K562 (cell line): ENCODE results near the gene ZFAND2A. TPM values are rescaled to one million over a fixed set of nuclear protein-coding genes. Genes with fewer than 3 reads are reported as not detected.

Source experiments
- ATAC-seq: fragments of 200-7000 bp; cut with Tn5 transposase; 3 replicates; pipeline ENCODE4 v1.9.1; 2020; ENCODE audit warnings: moderate library complexity
- BruUV-seq: library from RNA; stranded (reverse); fragments of 400-500 nt; replicated peaks from 2 replicates; lab custom pipeline; 2021; lab: Mats Ljungman, UMichigan
- CTCF ChIA-PET: fragments of 300-600 bp; formaldehyde crosslinking; extraction: SDS; loops from one replicate; lab custom pipeline; 2021; ENCODE audit warnings: low intra/inter-chr PET ratio; lab: Yijun Ruan, JAX
- POLR2A ChIA-PET: fragments of 300-600, 350-650 bp; sonication (Branson Sonifier 250); formaldehyde crosslinking; extraction: SDS; loops from one replicate; lab custom pipeline; 2021; ENCODE audit warnings: antibody characterized with exemption, inconsistent platforms; lab: Yijun Ruan, JAX
- DNase-seq, 4 experiments: peaks; one replicate each; pipeline versions ENCODE4 v3.0.0 to v3.0.0-alpha.2; 2011 to 2018; ENCODE audit warnings: low spot score in 3 of 4, mixed read lengths in 3 of 4; ENCODE audit errors: extremely low read depth in 1 of 4
- FAIRE-seq: peaks from 2 replicates; lab custom pipeline; 2011; peaks lifted over from hg19 to GRCh38; lab: Jason Lieb, UNC
- H2AFZ ChIP-seq: 2 replicates; pipeline ENCODE4 v1.6.0; 2011; ENCODE audit warnings: low read depth, low read length, control low read depth, inconsistent platforms
- H3K27ac ChIP-seq: fragments of 200-600 bp; 3 replicates; pipeline ENCODE4 v1.8.0; 2011; ENCODE audit warnings: low read depth, mild to moderate bottlenecking, control low read depth, inconsistent platforms, low read length, moderate library complexity, mixed read lengths; ENCODE audit errors: extremely low read depth
- H3K27me3 ChIP-seq, 2 experiments: fragments of 300-600 bp in 1 of 2; 2 replicates in 1 of 2; 3 replicates in 1 of 2; pipeline versions ENCODE4 v1.6.0 to v1.8.0; 2011; ENCODE audit warnings: inconsistent platforms in 2 of 2, low read length in 2 of 2, mild to moderate bottlenecking in 1 of 2, mixed read lengths in 1 of 2, moderate library complexity in 1 of 2; ENCODE audit not compliant: control insufficient read depth in 2 of 2, insufficient read depth in 2 of 2
- H3K36me3 ChIP-seq: fragments of 300-600 bp; 3 replicates; pipeline ENCODE4 v1.8.0; 2011; ENCODE audit warnings: mild to moderate bottlenecking, low read length, inconsistent platforms; ENCODE audit not compliant: control insufficient read depth, insufficient read depth
- H3K4me1 ChIP-seq, 2 experiments: fragments of 200-600 bp in 1 of 2; replicated peaks in 1 of 2; 2 replicates in 1 of 2; 3 replicates in 1 of 2; pipeline versions ENCODE4 v1.5.1 to v1.8.0; 2011; ENCODE audit warnings: inconsistent platforms in 2 of 2, low read length in 2 of 2, mild to moderate bottlenecking in 1 of 2, mixed read lengths in 1 of 2, moderate library complexity in 1 of 2; ENCODE audit not compliant: control insufficient read depth in 2 of 2, insufficient read depth in 2 of 2
- H3K4me2 ChIP-seq: 2 replicates; pipeline ENCODE4 v1.6.1; 2011; ENCODE audit warnings: low read length, control low read depth, inconsistent platforms, mixed read lengths; ENCODE audit not compliant: insufficient read depth
- H3K4me3 ChIP-seq: fragments of 200-600 bp; sonication (generic), shearing (Covaris generic); 2 replicates; pipeline ENCODE4 v1.5.1; 2016; ENCODE audit warnings: control low read depth, inconsistent platforms
- H3K79me2 ChIP-seq: fragments of 200-600 bp; 3 replicates; pipeline ENCODE4 v1.8.0; 2011; ENCODE audit warnings: low read length, inconsistent platforms; ENCODE audit not compliant: control insufficient read depth, insufficient read depth
- H3K9ac ChIP-seq, 2 experiments: 2 replicates each; pipeline versions ENCODE4 v1.6.0 to v1.6.1; 2011; ENCODE audit warnings: low read depth in 2 of 2, low read length in 2 of 2, control low read depth in 1 of 2, inconsistent platforms in 1 of 2, mild to moderate bottlenecking in 1 of 2, mixed read lengths in 1 of 2; ENCODE audit not compliant: insufficient read depth in 1 of 2
- H3K9me1 ChIP-seq: one replicate; pipeline ENCODE4 v1.6.0; 2011; ENCODE audit warnings: inconsistent platforms, mild to moderate bottlenecking, low read length, moderate library complexity; ENCODE audit not compliant: control insufficient read depth, insufficient read depth
- H3K9me3 ChIP-seq: replicated peaks from 2 replicates; pipeline ENCODE4 v1.5.1; 2011; ENCODE audit warnings: low read depth, low read length, inconsistent platforms; ENCODE audit not compliant: control insufficient read depth, insufficient read depth
- H4K20me1 ChIP-seq: replicated peaks from 2 replicates; pipeline ENCODE4 v1.6.1; 2011; ENCODE audit warnings: low read length, inconsistent platforms, mixed read lengths; ENCODE audit not compliant: control insufficient read depth, insufficient read depth
- ASH1L ChIP-seq: fragments of 450-650 bp; IDR thresholded peaks from 2 replicates; pipeline ENCODE4 v1.6.1; 2018; ENCODE audit warnings: borderline replicate concordance, mild to moderate bottlenecking, low read depth; ENCODE audit not compliant: partially characterized antibody
- CTCFL ChIP-seq: IDR thresholded peaks from 2 replicates; pipeline ENCODE4 v1.6.1; 2011; ENCODE audit warnings: borderline replicate concordance, low read depth, mild to moderate bottlenecking, moderate library complexity, low read length; ENCODE audit not compliant: insufficient read depth, poor library complexity, severe bottlenecking
- EP400 ChIP-seq: fragments of 450-650 bp; IDR thresholded peaks from 2 replicates; pipeline ENCODE4 v1.6.1; 2017; ENCODE audit warnings: antibody characterized with exemption, mild to moderate bottlenecking, moderate library complexity
- HDAC3 ChIP-seq: fragments of 450-650 bp; IDR thresholded peaks from 2 replicates; pipeline ENCODE4 v1.6.1; 2018; ENCODE audit warnings: borderline replicate concordance, mild to moderate bottlenecking, moderate library complexity; ENCODE audit not compliant: partially characterized antibody
- HNRNPK ChIP-seq: fragments of 200-400 bp; formaldehyde crosslinking; IDR thresholded peaks from one replicate; pipeline ENCODE4 v1.6.1; 2018; ENCODE audit warnings: mild to moderate bottlenecking, low read depth, low read length; ENCODE audit not compliant: poor library complexity, severe bottlenecking
- KLF6 ChIP-seq: fragments of 250-450 bp; sonication (Bioruptor Pico); IDR thresholded peaks from 2 replicates; pipeline ENCODE4 v1.4.0; 2020; ENCODE audit warnings: mild to moderate bottlenecking, moderate library complexity, borderline replicate concordance
- NFIX ChIP-seq: fragments of 250-450 bp; sonication (Bioruptor Pico); IDR thresholded peaks from 2 replicates; pipeline ENCODE4 v1.4.0; 2020; ENCODE audit warnings: low read depth, mild to moderate bottlenecking, moderate library complexity
- RBM14 ChIP-seq: fragments of 200-400 bp; formaldehyde crosslinking; IDR thresholded peaks from 2 replicates; pipeline ENCODE4 v1.6.1; 2018; ENCODE audit warnings: low read depth, mild to moderate bottlenecking, low read length, moderate library complexity, borderline replicate concordance; ENCODE audit not compliant: insufficient read depth
- RFX1 ChIP-seq: fragments of 450-650 bp; IDR thresholded peaks from 2 replicates; pipeline ENCODE4 v1.6.1; 2016; ENCODE audit warnings: mild to moderate bottlenecking, moderate library complexity
- SIN3B ChIP-seq: fragments of 450-650 bp; IDR thresholded peaks from 2 replicates; pipeline ENCODE4 v1.6.1; 2017; ENCODE audit warnings: low read depth, mild to moderate bottlenecking, moderate library complexity
- U2AF2 ChIP-seq: fragments of 200-400 bp; formaldehyde crosslinking; optimal IDR thresholded peaks from 2 replicates; pipeline ENCODE3; 2017; ENCODE audit warnings: low read depth, mild to moderate bottlenecking, low read length
- ZBTB9 ChIP-seq: fragments of 450-650 bp; formaldehyde crosslinking; IDR thresholded peaks from 2 replicates; pipeline ENCODE4 v1.4.0; 2020; ENCODE audit warnings: mild to moderate bottlenecking, moderate library complexity
- ZKSCAN8 ChIP-seq: fragments of 200-800 bp; sonication (Bioruptor generic); IDR thresholded peaks from 2 replicates; pipeline ENCODE4 v1.6.1; 2016; ENCODE audit warnings: missing genetic modification characterization, missing compliant biosample characterization
- ZNF175 ChIP-seq: fragments of 200-800 bp; sonication (Bioruptor generic); IDR thresholded peaks from 2 replicates; pipeline ENCODE4 v1.6.1; 2016; ENCODE audit warnings: low read depth, mild to moderate bottlenecking, missing genetic modification characterization, missing compliant biosample characterization
- ZNF408 ChIP-seq: fragments of 250-450 bp; sonication (Bioruptor Pico); IDR thresholded peaks from 2 replicates; pipeline ENCODE4 v1.4.0; 2020; ENCODE audit warnings: low read depth, mild to moderate bottlenecking, moderate library complexity
- ZNF511 ChIP-seq: sonication (generic); formaldehyde crosslinking; IDR thresholded peaks from 2 replicates; pipeline ENCODE4 v1.8.0; 2022; ENCODE audit warnings: mild to moderate bottlenecking, missing genetic modification reagents
- ZNF764 ChIP-seq: fragments of 250-450 bp; sonication (Bioruptor Pico); IDR thresholded peaks from 2 replicates; pipeline ENCODE4 v1.4.0; 2020; ENCODE audit warnings: low read depth, mild to moderate bottlenecking, moderate library complexity
- ZNF77 ChIP-seq: fragments of 250-450 bp; sonication (Bioruptor Pico); IDR thresholded peaks from 2 replicates; pipeline ENCODE4 v1.5.0; 2020
- WGBS: fragments of 100-300 bp; shearing (Covaris generic); methylation state at CpG from one replicate; pipeline ENCODE4 v1.1.6; 2016; ENCODE audit warnings: low coverage, mixed read lengths; ENCODE audit not compliant: insufficient coverage; ENCODE audit errors: missing lambda C conversion rate; 5-methylcytosine and 5-hydroxymethylcytosine counted together
- in situ Hi-C: fragments of 300-500 bp; cut with MboI; formaldehyde crosslinking; loops from 4 replicates; pipeline ENCODE4 v1.15.0; 2018; ENCODE audit warnings: inconsistent platforms, mixed read lengths
- intact Hi-C: fragments of 100-400 bp; cut with micrococcal nuclease; formaldehyde crosslinking; loops from 2 replicates; pipeline ENCODE4 v1.14.2; 2022
- polyA plus RNA-seq, 8 experiments: library from polyadenylated mRNA; depleted of rRNA in 4 of 8; stranded (reverse) in 5 of 8; unstranded in 3 of 8; fragments of >200 nt; fragmentation: Nextera tagmentation in 2 of 8; fragmentation: Illumina TruSeq in 1 of 8; extraction: Ambion mirVana in 2 of 8; extraction: Trizol in 1 of 8; gene quantifications; 2 replicates each; pipeline versions ENCODE4 v1.2.1 to v1.2.3, GENCODE V29; 2011 to 2014; ENCODE audit warnings: inconsistent platforms in 1 of 8, missing spikeins in 1 of 8
- total RNA-seq, 7 experiments: library from RNA; depleted of rRNA in 6 of 7; stranded (reverse); fragments of >200 nt in 6 of 7; fragmentation: Illumina TruSeq in 2 of 7; extraction: Trizol in 2 of 7; gene quantifications; 2 replicates each; pipeline versions ENCODE4 v1.2.1 to v1.2.3, GENCODE V29; 2011 to 2021; ENCODE audit warnings: low replicate concordance in 1 of 7

Gene ZFAND2A
- total and polyA plus RNA-seq, 9 of the 15 experiments (the other 6 are each of a cell fraction or from before 2014, with no cell fraction given) = 16.8 to 56.8 (median 26.1) TPM

DNA sequence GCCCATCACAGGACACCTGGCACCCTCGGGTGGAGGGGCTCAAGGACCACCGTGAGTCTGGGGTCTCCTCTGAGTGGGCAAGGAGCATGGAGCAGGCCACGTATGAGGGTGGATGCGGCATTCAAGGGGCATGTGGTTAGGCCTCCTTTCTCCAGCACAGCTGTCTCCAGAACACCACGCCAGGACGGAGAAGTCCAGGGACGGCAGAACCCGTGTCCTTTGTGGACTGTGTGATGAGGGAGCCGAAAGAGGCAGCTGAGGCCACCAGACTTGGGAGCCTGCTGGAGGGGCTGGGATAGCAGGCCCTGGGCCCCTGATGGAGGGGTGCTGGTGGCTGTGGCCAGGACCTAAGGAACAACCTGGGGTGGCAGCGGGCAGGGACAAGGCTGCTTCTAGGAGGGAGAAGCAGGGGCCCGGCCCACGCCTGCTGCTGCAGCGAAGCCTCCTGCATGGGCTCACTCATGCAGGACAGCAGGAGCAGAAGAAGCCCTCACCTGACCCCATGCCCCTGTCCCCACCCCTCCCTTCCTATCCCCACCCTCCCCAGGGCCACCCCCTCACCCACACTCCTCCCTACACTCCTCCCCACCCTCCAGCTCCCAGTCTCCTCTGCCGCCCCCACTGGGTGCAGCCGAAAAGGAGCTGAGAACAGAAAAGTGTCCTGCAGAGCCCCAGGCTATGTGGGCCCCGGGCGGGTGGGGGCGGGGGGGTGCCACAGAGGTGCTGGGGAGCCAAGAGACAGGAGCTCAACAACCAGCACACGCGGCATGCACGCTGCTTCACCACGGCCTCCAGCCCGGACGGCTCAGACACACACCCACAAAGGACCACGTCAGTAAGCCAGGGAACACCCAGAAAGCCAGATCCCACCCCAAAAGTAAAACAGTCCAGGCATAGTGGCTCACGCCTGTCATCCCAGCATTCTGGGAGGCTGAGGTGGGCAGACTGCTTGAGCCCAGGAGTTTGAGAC is 29.7 kb downstream of the ZFAND2A start:
- ATAC-seq = no peak
- Histone ChIP-seq H3K79me2 (peaks cover 21% of the 10 kb centered on the region), H3K27me3 (no peaks in the 10 kb centered on the region), H3K4me2 (no peak overlapping the region), H3K9ac (peak overlapping the region in 1 of 2 experiments; percentile 9; a peak in 1 of 4 replicates), H3K9me3 (no peaks in the 10 kb centered on the region), H3K4me3 (no peak overlapping the region), H3K4me1 (peaks cover 0 to 5% of the 10 kb centered on the region in 2 experiments; a peak in 2 of 5 replicates), H2AFZ (no peak overlapping the region), H4K20me1 (no peaks in the 10 kb centered on the region), H3K9me1 (no peaks in the 10 kb centered on the region), H3K27ac (no peak overlapping the region), H3K36me3 (peaks cover 16% of the 10 kb centered on the region)
- 89% methylated on average over 12 of the region's 26 CpGs for WGBS
- TF ChIP-seq CTCFL = no peak
- no peak for TF ChIP-seq EP400
- TF ChIP-seq ZNF408 (CRISPR knock-in tag) = no peak
- no peak for TF ChIP-seq NFIX (CRISPR knock-in tag)
- no peak for TF ChIP-seq ZNF175 (CRISPR knock-in tag)
- no peak for TF ChIP-seq ZNF764 (CRISPR knock-in tag)
- TF ChIP-seq HDAC3 = no peak
- TF ChIP-seq HNRNPK = no peak
- TF ChIP-seq ZNF77 (CRISPR knock-in tag) = no peak
- no peak for TF ChIP-seq ZBTB9 (CRISPR knock-in tag)
- TF ChIP-seq KLF6 (CRISPR knock-in tag) = no peak
- TF ChIP-seq ZNF511 (CRISPR knock-in tag) = no peak
- TF ChIP-seq U2AF2 = no peak
- TF ChIP-seq SIN3B = no peak
- no peak for TF ChIP-seq RBM14
- no peak for TF ChIP-seq ZKSCAN8 (CRISPR knock-in tag)
- no peak for TF ChIP-seq RFX1
- TF ChIP-seq ASH1L = no peak
- intact Hi-C loops = no loop called here
- DNase-seq = no peak
- ChIA-PET CTCF (no interaction called here), POLR2A (no interaction called here)
- FAIRE-seq = no peak
- BruUV-seq = no TSS peak
- in situ Hi-C loops = no loop called here
